ENCODE results near the gene PTPRD.
A peak's percentile ranks its signal among the peaks of the same experiment; 100 is the strongest.

PTPRD gene

DNA sequence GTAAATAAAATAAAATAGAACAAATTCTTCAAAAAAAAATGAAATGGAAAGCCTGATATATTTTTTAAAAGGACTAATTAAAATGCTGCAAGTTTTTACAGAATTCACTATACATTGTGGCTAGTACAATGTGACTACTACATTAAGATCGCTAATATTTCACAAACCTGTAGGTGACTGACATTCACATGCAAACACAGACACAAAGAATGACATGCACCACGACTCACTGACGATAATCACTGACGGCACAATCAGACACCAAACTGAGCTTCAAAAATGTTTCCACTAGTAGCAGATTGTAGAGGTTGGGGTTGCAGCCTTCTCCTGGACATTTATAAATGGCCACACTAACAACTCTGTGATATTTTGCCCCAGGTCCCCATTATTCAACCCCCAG lies 2175.5 kb downstream of the PTPRD start:
- no peak for DNase-seq

DNA sequence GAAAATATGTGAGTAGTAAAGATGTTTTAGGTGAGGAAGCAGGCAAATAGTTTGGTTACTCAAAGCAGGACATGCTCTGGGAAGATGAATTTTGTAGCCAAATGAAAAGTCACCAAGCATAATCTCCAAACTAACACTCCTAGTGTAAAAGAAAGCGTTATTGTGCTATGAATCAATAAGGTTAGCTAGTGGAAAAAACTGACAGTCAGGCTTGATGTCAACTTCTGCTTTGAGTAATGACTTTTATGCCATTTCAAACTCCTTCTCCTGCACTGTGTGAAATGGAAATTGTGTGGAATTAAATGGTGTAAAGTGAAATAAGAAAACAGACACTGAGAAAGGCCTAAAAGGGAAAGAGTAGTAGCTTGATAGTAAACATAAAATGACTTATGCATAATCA lies 2176.0 kb downstream of the PTPRD start:
- DNase-seq = no peak

GRCh38 chr9:8434621-8435020 lies 2178.2 kb downstream of the PTPRD start:
- no peak for DNase-seq

DNA sequence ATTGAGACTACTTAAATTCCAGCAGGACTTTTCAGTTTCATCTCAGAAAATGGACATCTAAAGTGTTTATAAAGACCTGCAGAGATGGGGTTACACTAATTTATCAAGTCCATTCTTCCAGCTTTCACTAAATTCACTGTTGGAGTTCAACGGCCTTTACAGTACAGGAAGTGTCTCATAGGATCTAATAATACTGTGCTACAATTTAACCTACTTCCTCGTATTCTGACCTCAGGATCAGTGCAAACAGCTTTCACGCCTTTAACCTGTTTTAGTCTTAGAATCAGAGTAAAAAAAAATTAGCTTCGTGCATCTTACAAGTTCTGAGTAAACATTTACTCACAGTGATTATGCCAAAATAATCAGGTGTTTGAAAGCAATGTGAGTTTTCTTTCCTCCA lies 2180.6 kb downstream of the PTPRD start:
- no peak for DNase-seq

DNA sequence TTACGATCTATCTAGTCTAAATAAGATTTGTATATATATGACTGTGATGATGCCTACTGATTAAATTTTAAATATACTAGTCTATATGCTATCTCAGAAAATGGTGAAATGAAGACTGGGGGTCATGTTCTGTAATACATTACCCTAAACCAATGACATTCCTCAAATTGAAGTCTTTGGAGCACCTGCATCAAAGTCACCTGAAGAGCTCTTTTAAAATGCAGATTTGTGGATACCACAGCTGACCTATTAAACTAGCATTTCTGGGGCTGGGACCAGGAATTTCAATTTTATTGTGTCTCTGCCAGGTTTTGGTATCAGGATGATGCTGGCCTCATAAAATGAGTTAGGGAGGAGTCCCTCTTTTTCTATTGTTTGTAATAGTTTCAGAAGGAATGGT lies 2181.3 kb downstream of the PTPRD start:
- no peak for DNase-seq

GRCh38 chr9:8430945-8431344 lies 2181.9 kb downstream of the PTPRD start:
- no peak for DNase-seq

DNA sequence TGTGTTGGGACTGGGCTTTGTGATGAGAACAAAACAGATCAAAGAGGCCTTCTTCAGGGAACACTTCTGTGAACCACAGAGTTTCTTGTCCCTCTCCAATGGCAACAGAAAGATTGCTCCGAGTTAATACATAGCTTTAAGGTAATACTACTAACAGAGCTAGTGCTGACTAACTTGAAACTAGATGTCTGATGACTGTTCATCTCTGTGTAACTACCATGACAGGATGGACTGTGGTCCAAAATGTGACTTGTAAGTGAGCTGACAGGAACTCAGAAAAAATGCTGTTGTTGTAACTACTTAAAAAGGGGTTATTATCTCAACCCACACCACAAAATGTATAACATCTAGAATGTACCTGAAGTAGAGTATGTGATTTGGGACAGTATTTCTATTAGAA lies 2183.0 kb downstream of the PTPRD start:
- DNase-seq = peak in 1 of 2 donors; percentile 10

DNA sequence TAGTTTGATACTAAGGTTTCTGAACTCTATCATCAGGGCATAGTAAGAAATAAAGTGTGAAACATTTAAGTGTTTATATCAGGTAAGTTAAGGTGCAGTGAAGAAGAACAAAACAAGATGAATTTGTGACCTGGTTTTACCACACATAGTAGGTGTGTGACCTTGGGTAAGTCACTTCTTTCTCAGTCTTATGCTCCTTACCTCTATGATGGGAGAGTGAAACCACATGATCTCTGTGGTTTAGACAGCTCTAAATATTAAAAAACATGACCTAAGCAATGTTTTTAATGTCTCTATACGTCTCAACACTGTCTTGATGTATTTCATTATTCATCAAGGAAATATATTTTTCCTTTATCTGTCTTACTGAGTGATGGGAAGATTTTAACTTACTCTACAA lies 2183.6 kb downstream of the PTPRD start:
- peak in 1 of 2 donors; percentile 3 for DNase-seq

DNA sequence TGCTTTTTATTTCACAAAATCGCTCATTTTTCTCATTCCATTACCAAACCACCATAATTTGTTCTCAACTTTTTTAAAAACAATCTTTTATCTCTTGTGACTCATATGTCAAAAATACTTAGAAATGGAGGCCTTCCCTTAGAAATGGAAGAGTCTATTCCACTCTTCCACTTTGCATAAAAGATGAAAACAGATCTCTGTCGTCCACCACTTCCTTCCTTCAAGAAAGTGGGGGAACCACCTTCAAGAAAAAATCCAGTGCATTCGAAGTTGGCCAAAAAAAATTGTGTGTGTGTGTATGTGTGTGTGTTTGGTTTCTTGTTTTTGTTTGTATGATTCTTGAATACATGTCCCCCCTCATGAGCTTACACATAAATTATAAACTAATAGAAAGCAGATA lies 2184.4 kb downstream of the PTPRD start:
- DNase-seq = peak in 1 of 2 donors; percentile 32

DNA sequence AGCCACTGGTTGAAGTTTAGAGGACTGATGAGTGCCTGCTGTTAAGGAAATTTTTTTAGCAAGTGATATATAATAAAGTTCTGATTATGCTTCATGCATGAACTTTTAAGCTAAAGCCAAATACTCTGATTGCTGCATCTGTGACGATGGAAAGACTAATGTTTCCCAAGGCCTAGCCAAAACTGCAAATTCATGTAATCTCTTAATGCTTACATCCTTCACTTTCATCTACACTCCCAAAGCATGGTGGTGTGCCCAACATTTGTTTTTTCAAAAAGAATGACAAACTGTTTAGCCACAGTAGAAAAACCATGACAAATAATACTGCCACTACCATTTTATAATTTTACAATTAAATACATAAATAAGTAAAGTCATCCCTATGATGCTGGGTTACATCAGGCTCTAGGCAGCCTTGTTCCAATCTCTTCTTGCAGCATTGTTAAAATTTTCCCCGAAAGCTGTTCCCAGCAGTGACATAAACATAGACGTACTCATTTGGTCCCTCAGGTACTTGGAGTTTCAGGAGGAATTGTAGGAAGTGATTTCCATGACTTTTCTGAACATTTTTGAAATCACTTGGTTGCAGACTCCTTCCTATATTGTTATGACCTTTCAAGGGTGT lies 2187.9 kb downstream of the PTPRD start:
- DNase-seq = no peak

- no peak for DNase-seq
These were observed 2192.4 kb downstream of the PTPRD start for GRCh38 chr9:8420416-8420815.

GRCh38 chr9:8419596-8420275 lies 2193.1 kb downstream of the PTPRD start:
- no peak for DNase-seq

DNA sequence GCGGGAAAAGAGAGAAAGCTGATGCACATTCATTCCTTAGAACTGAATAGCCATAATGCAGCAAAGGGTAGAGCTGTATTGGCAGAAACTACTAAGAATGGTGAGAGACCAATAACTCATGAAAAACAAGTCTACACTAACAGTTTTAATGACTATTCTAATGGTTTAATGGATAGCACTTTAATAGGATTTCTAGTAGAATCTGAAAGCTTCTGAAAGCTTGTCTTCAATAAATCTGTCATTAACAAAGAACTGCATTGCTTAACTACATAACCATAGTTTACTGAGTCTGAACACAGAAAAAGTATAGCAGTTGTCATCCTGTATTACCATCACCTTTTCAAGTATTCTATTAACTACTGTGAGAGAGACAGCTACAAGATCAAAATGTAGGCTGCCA lies 2195.5 kb downstream of the PTPRD start:
- DNase-seq = no peak

DNA sequence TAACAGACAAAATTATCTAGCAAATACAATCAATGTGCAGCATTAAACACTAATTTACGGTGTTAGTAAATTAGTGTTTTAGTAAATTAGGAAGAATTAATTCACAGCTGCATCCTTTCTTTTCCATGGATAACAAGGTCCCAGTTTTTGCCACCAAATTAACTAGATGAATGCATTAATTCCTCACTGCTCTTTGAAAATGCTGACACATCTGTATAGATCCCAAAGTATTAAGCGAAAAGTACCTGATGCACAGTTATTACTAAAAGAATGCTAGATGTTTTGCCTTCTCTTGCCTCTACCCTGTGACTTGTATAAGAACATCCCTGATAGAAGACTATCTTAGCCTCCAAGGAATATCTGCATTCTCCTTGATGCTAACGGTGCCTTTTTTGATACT lies 2200.5 kb downstream of the PTPRD start:
- no peak for DNase-seq

DNA sequence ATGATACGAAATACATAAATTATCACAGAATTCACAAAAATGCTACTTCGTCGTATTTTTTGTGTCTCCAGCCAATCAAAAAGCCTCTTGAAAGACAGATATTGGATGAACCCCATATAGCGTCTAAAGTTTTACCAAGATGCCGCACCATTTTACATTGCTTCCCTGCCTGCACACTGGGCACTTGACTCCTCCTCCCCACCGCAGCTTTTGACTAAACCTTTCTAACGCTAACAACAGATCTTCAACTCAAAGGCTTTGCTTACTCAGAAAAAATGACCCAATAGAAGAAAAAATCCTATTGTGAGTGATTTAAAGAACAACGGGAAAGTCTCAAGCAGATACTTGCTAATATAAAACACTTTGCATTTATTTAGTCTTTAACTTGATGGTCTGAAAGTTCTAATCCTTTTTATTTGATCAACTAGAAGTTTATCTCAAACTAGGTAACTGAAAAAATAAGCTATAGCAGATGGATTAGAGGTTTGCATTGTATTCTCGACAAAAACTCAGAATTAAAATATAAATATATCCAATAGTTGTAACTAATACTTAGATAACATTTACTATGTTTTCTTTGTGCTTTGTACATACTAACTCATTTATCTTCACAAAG lies 2204.1 kb downstream of the PTPRD start:
- no peak for DNase-seq

- no peak for DNase-seq
These were observed 2210.7 kb downstream of the PTPRD start for GRCh38 chr9:8401961-8402705.

DNA sequence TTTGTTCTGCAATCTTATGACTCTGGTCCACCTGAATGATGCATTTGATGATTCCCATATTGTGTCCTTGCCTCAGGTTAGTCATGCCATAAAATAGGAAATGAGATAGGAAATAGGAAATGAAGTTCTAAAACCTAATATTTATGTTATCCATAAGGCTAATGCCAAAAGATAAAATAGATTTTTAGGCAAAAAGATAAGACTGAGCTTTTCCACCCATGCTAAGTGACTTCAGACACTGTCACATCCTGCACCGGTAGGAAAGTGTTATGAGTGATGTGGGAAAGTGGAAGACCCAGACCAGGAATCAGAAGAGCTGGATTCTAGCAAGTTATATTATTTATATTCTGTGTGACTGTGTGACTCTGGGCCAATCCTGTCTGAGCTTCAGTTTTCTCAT lies 2212.4 kb downstream of the PTPRD start:
- no peak for DNase-seq

DNA sequence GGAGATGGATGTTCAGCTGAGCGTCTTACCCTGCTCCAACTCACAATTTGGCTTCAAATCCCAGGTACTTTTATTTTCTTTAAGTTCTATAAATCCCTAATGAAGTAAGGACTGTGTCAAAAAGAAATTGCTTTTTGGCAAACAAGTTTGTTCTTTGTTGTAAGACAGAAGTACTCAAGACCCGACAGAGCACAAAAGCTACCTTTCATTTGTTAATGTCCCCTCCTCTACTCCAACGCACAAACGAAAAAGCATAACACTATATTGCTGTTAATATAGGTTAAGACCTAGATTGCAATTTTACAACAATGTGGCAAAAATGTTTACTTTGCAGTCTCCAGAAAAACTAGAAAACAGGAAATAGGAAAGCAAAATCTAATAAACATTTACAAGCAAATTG lies 2217.8 kb downstream of the PTPRD start:
- DNase-seq = no peak

- no peak for DNase-seq
These were observed 2218.5 kb downstream of the PTPRD start for GRCh38 chr9:8394341-8394740.

DNA sequence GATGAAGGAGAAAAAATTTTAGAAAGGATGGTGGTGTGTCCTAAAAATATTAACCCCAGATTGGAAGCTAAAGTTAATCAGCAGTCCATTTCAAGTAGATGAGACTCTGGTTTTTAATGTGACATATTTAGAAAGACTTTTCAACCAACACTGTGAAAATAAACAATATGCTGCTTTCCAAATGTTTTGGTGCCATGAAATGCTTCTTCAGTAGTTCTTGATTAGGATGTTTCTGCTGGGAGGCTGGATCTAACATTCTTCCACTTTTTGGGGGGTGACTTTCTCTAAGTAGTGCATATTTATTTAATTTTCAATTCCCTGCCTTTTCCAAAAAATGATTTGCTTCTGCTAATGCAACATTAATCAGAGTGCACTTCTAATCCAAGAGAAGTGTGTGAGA lies 2219.9 kb downstream of the PTPRD start:
- no peak for DNase-seq

GRCh38 chr9:8391566-8391965 lies 2221.2 kb downstream of the PTPRD start:
- DNase-seq = no peak

- no peak for DNase-seq
These were observed 2221.7 kb downstream of the PTPRD start for GRCh38 chr9:8391132-8391531.

DNA sequence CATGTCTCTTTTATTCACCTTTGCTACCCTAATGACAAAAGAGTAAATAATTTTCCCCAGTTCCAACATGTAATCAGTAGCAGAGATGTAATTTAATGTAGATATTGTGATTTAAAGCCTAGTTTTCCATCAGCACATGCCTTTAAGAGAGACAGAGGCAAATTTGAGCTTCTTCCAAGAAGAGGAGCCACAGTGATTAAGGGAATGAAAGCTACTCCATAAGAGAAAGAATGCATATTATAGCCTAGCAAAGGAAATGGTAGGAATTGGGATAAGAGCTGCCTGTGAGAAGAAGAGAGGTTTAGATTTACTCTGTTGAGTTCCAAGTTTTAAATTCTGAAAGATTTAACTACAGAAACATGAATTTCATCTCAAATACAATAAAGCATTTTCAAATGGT lies 2222.2 kb downstream of the PTPRD start:
- no peak for DNase-seq

- DNase-seq = no peak
These were observed 2223.3 kb downstream of the PTPRD start for GRCh38 chr9:8389531-8389930.

Measured in CD4-positive, alpha-beta T cell treated with Interferon alpha-2 for 1 hour (primary cell).